Measurements from ENCODE around the gene HSPB7.
"Not testable (repeated sequence)": the region's sequence is repeated elsewhere in the genome, so short reads cannot be mapped to it uniquely, and the experiment has no call there.

HSPB7 gene

DNA sequence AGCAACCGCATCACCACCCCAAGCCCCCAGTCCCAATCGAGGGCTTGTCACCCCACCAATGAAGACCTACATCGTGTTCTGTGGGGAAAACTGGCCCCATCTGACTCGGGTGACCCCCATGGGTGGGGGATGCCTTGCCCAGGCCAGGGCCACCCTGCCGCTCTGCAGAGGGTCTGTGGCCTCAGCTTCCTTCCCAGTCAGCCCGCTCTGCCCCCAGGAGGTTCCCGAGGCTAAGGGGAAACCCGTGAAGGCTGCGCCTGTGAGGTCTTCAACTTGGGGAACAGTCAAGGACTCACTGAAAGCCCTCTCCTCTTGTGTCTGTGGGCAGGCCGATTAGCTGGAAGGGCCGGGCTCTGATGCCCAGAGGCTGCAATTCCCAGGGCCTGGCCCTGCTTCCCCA lies 11.8 kb downstream of the HSPB7 start:
- Histone ChIP-seq H3K9me3 (ENCODE audit: severe bottlenecking) (no peaks in the 10 kb centered on the region), H3K36me3 (ENCODE audit: low read depth) (no peaks in the 10 kb centered on the region), H3K27ac (ENCODE audit: poor library complexity, severe bottlenecking) (no peak overlapping the region), H3K27me3 (ENCODE audit: insufficient read depth, poor library complexity, severe bottlenecking) (no peaks in the 10 kb centered on the region), H3K4me3 (ENCODE audit: severe bottlenecking) (no peak overlapping the region), H3K4me1 (ENCODE audit: insufficient read depth, poor library complexity, severe bottlenecking) (peaks cover 4% of the 10 kb centered on the region)
- DNase-seq (ENCODE audit: low spot score) (no peak), ATAC-seq (ENCODE audit: low read depth) (no peak)
- TF ChIP-seq, protein P1, sequence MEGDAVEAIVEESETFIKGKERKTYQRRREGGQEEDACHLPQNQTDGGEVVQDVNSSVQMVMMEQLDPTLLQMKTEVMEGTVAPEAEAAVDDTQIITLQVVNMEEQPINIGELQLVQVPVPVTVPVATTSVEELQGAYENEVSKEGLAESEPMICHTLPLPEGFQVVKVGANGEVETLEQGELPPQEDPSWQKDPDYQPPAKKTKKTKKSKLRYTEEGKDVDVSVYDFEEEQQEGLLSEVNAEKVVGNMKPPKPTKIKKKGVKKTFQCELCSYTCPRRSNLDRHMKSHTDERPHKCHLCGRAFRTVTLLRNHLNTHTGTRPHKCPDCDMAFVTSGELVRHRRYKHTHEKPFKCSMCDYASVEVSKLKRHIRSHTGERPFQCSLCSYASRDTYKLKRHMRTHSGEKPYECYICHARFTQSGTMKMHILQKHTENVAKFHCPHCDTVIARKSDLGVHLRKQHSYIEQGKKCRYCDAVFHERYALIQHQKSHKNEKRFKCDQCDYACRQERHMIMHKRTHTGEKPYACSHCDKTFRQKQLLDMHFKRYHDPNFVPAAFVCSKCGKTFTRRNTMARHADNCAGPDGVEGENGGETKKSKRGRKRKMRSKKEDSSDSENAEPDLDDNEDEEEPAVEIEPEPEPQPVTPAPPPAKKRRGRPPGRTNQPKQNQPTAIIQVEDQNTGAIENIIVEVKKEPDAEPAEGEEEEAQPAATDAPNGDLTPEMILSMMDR (IDR thresholded peaks at IDR 0.05; ENCODE audit: poor library complexity, severe bottlenecking): no peak

DNA sequence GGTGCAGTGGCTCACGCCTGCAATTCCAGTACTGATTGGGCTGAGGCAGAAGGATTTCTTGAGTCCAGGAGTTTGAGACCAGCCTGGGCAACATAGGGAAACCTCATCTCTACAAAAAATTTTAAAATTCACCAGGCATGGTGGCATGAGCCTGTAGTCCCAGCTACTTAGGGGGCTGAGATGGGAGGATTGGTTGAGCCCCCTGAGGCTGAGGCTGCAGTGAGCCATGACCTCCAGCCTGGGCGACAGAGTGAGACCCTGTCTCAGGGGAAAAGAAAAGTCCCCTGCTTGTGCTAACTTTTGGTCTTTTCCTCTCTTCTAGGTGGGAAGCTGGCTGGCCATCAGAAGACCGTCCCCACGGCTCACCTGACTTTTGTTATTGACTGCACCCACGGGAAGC lies 12.2 kb downstream of the HSPB7 start:
- Histone ChIP-seq H3K4me3 (ENCODE audit: severe bottlenecking) (no peak overlapping the region), H3K36me3 (ENCODE audit: low read depth) (no peaks in the 10 kb centered on the region), H3K27ac (ENCODE audit: poor library complexity, severe bottlenecking) (no peak overlapping the region), H3K27me3 (ENCODE audit: insufficient read depth, poor library complexity, severe bottlenecking) (no peaks in the 10 kb centered on the region), H3K9me3 (ENCODE audit: severe bottlenecking) (no peaks in the 10 kb centered on the region), H3K4me1 (ENCODE audit: insufficient read depth, poor library complexity, severe bottlenecking) (peaks cover 4% of the 10 kb centered on the region)
- DNase-seq (ENCODE audit: low spot score) (no peak), ATAC-seq (ENCODE audit: low read depth) (no peak)
- TF ChIP-seq, protein P1 (IDR thresholded peaks at IDR 0.05; ENCODE audit: poor library complexity, severe bottlenecking): no peak

DNA sequence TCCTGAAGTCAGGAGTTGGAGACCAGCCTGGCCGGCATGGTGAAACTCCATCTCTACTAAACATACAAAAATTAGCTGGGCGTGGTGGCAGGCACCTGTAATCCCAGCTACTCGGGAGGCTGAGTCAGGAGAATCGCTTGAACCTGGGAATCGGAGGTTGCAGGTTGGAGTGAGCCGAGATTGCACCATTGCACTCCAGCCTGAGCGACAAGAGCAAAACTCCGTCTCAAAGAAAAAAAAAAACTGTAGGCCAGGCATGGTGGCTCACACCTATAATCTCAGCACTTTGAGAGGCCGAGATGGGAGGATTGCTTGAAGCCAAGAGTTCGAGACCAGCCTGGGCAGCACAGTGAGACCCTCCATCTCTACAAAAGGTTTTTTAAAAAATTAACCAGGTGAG lies 16.6 kb downstream of the HSPB7 start:
- not testable (repeated sequence) for DNase-seq (ENCODE audit: low spot score); H3K27ac ChIP-seq (ENCODE audit: poor library complexity, severe bottlenecking); ATAC-seq (ENCODE audit: low read depth)

DNA sequence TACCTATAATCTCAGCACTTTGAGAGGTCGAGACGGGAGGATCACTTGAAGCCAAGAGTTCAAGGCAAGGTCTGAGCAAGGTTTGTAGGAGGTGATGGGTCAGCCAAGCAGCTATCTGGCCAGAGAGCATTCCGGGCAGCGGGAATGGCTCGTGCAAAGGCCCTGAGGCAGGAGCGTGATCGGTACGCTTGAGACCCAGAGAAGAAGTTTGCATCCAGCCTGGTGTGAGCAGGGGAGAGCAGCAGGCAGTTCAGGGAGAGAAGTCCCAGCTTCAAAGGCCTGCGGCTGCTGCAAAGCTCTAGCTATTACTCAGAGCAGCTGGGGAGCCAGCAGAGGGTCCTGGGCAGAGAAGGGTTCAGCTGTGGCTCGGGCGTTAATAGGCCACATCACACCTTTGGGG lies 18.9 kb downstream of the HSPB7 start:
- TF ChIP-seq, protein P1 (IDR thresholded peaks at IDR 0.05; ENCODE audit: poor library complexity, severe bottlenecking): no peak
- H3K4me3 ChIP-seq (ENCODE audit: severe bottlenecking): no peak overlapping the region
- ATAC-seq (ENCODE audit: low read depth): no peak
- H3K27me3 ChIP-seq (ENCODE audit: insufficient read depth, poor library complexity, severe bottlenecking): no peaks in the 10 kb centered on the region
- no peaks in the 10 kb centered on the region for H3K36me3 ChIP-seq (ENCODE audit: low read depth)
- DNase-seq (ENCODE audit: low spot score): no peak
- no peak overlapping the region for H3K27ac ChIP-seq (ENCODE audit: poor library complexity, severe bottlenecking)
- H3K9me3 ChIP-seq (ENCODE audit: severe bottlenecking): no peaks in the 10 kb centered on the region
- no peaks in the 10 kb centered on the region for H3K4me1 ChIP-seq (ENCODE audit: insufficient read depth, poor library complexity, severe bottlenecking)

More for the DNA sequence above, 16.6 kb downstream of the HSPB7 start:
- not testable (repeated sequence) for H3K4me3 ChIP-seq (ENCODE audit: severe bottlenecking); H3K4me1 ChIP-seq (ENCODE audit: insufficient read depth, poor library complexity, severe bottlenecking); H3K36me3 ChIP-seq (ENCODE audit: low read depth); H3K9me3 ChIP-seq (ENCODE audit: severe bottlenecking); H3K27me3 ChIP-seq (ENCODE audit: insufficient read depth, poor library complexity, severe bottlenecking)

DNA sequence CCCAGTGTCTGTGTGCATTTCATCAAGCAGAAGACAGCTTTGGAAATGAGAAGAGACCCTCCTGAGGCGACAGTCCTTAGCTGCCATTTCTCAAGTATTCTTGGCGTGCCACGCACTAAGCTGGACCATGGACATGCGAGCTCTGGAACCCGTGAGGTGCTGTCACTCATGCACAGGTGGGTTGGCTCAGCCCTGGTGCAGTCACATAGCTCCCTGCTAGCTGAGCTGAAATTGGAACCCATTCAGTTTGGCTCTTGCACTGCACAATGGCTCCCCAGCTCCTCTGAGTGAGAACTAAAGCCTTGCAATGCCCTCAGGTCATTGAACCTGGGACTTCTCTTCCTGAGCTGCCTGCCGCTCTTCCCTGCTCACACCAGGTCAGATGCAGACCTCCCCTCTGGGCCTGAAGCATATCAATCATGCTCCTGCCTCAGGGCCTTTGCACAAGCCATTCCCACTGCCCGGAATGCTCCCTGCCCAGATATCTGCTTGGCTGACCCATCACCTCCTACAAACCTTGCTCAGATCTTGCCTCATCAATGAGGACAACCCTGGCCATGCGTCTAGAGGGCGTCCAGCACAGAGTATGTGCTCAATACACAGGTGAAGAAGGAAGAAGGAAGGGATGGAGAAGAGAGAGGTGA lies 20.1 kb downstream of the HSPB7 start:
- no peak for ATAC-seq (ENCODE audit: low read depth)
- Histone ChIP-seq H3K36me3 (ENCODE audit: low read depth) (no peaks in the 10 kb centered on the region), H3K4me1 (ENCODE audit: insufficient read depth, poor library complexity, severe bottlenecking) (no peaks in the 10 kb centered on the region), H3K9me3 (ENCODE audit: severe bottlenecking) (no peaks in the 10 kb centered on the region), H3K27ac (ENCODE audit: poor library complexity, severe bottlenecking) (no peak overlapping the region), H3K4me3 (ENCODE audit: severe bottlenecking) (no peak overlapping the region), H3K27me3 (ENCODE audit: insufficient read depth, poor library complexity, severe bottlenecking) (no peaks in the 10 kb centered on the region)
- TF ChIP-seq, protein P1 (IDR thresholded peaks at IDR 0.05; ENCODE audit: poor library complexity, severe bottlenecking): no peak
- no peak for DNase-seq (ENCODE audit: low spot score)

Data from RWPE2 (cell line).